GM19452 (cell line): ENCODE results near the gene EGF.
"Not testable (repeated sequence)": the region's sequence is repeated elsewhere in the genome, so short reads cannot be mapped to it uniquely, and the experiment has no call there.

Experiments used
- ATAC-seq: cut with Tn5 transposase; IDR thresholded peaks from one replicate; pipeline ENCODE4 v1.9.1; 2021; ENCODE audit not compliant: unreplicated experiment

The EGF gene

DNA sequence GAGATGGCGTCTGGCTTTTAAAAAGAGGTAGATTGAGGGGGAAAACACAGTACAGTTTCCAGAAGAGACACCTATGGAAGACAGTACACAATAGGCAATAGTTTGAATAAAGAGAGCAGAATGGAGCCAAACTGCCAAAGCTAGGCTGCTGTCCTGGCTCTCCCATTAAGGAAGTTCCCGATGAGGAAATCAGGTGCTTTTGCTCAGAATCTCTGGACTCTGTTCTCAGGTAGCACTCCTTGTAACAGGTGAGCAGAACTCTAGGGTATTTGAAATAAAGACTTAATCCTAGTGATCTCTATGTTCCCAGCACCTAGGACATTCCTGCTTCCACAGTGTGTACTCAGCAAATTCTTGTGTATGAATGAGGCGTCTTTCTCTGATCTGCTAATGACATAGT lies 1.6 kb downstream of the EGF start:
- no peak for ATAC-seq

DNA sequence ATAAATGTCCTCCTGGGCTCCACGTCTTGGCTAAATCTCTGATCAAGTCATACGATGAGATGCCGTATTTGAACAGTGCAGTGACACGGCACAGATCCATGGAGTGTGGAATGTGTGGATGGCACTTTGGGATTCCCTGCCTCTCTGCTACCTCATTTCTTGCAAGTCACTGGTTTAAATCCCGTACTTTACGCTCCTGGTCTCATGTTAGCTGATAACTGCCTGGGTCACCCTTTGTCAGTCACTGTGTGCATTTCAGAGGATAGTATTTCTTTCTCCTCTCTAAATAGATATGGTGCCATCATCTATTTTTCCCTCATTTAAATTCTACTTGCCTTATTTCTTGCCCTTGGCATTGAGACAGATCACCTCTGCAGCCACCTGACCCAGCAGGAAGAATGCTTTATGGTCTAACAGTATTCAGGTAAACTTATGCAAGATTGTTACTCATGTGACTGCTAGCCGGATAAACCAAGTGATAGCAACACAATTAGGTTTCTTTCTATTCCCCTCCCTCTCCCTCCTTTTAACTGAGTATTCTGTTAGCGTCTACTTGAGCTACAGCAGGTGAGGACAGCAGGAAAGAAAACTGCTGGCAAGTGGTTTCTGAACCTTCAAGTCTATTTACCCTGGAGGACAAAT lies 2.8 kb downstream of the EGF start:
- ATAC-seq, result no peak

DNA sequence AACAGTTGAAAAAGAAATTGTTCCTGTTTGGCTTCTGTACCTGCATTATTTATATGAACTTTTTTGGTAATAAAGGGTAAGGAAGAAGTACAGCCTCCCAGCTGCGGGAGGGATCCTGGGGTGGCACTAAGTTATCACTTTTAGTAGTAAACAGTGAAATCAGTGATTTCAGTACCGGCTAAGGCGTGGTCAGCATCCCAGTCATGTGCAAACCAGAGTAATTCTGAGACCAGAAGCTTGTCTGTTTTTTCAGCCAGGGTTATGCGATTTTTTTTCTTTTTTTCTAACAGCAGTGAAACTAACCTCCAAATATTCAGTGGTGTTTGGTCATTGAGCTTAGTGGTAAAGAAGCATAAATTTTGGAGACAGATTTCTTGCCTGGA lies 3.3 kb downstream of the EGF start:
- no peak for ATAC-seq

DNA sequence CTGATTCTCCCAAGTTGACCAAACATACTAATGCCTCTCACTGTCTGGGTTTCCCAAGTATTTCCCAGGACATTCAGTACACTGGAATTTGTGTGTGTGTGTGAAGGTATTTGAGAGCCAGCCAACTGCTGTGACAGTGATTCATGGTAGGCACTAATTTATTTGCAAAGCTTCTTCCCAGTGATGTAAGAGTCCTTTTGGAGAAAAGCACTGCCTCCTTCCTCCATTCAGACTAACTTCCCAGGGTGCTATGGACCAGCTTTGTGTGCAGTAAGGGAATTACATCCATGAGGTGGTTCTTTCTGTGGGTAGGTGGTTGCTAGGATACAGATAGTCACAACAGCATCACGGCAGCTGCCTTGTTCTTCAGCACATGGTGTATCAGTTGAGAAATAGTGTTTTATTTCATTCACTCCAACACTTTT lies 8.7 kb downstream of the EGF start:
- no peak for ATAC-seq

DNA sequence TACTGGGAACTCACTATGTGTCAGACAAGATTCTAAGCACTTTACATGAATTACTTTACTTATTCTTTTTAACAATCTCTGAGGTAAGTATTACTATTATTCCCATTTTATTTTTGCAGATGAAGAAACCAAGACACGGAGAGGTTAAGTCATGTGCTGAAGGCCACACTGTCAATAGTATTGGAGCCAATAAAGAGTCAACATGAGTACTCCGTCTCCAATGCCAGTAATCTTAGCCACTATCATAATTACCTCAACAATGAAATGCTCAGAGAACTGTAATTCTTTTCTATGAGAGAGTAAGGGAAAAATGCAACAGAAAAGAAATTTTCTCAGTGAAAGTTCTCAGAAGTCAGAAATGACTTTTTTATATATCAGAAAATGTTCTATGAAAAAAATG lies 12.7 kb downstream of the EGF start:
- ATAC-seq, result no peak

DNA sequence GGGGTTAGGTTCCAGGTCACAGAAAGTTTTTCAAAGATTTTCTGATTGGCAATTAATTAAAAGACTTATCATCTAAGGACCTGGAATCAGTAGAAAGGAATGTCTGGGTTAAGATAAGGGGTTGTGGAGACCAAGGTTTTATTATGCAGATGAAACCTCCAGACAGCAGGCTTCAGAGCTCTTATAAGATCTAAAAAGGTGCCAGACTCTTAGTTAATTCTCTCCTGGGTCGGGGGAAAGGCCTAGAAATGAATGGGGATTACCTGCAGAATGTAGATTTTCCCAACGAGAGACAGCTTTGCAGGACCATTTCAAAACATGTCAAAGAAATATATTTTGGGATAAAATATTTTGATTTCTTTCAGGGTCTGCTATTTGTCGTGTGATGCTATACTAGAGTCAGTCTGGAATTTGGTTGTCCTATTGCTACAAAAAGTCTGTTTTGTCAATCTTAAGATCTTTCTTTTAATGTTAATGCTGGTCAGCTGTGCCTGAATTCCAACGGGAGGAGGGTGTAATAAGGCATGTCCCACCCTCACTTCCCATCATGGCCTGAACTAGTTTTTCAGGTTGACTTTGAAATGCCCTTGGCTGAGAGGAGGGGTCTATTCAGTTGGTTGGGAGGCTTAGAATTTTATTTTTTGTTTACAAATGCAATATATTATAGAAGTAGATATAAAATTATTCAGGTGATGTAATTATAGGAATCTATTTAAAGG lies 15.8 kb downstream of the EGF start:
- ATAC-seq, result no peak

DNA sequence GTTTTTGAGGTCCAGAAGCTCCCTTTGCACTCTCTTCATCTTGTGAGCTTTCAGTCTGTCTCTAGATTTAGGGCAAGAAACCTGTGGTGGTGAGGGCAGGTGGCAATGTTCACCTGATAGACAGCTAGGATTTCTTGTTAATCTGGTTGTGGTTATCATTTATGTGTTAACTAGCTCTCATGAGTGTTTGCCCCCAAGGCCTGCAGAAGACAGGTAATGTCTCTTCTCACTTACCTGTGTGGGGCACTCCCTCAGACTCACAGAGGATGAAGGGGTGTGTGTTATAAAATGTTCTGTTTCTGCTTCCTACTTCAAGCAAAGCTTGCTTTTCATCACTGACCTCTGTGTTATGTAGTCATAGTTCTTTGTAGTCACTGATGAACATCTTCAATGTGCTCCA lies 17.8 kb downstream of the EGF start:
- ATAC-seq, result no peak

DNA sequence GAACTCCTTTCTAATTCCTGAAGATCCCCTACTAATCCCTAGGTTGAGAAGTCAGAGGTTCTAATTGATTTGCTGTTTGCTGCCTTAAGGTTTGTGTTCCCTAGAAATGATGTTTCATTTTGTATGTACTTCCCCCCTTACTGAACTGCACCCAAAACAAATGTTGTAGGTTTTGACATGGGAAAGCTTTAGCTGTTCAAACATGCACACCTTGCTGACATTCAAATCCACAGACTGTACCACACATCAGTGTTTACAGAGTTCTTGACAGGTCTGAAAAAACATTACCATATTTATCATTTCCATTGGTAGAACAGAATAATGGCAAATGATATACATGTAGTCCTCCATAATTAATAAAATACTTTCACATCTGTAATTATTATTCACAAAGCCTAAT lies 18.2 kb downstream of the EGF start:
- ATAC-seq, result no peak

DNA sequence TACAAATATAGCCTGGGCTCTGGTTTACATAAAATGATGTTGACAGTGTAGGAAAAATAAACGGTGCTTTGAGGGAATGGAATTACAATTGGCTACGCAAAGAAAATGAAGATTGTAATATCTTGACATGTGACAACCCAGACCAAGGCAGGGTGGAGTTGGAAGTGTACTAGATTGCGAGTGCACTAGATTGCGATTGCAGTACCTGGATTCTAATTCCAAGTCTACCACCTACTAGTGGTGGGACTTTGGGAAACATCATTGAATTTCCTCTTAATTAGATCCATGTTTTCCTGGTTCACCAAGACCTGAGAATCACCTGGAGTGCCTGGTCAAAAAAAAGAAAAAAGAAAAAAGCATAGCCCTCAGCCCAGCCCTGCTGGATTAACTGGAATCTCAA lies 18.6 kb downstream of the EGF start:
- no peak for ATAC-seq

DNA sequence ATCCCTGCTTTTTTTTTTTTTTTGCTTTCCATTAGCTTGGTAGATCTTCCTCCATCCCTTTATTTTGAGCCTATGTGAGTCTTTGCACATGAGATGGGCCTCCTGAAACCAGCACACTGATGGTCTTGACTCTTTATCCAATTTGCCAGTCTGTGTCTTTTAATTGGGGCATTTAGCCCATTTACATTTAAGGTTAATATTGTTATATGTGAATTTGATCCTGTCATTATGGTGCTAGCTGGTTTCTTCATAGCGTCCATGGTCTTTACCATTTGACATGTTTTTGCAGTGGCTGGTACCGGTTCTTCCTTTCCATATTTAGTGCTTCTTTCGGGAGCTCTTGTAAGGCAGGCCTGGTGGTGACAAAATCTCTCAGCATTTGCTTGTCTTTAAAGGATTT lies 24.7 kb downstream of the EGF start:
- not testable (repeated sequence) for ATAC-seq

DNA sequence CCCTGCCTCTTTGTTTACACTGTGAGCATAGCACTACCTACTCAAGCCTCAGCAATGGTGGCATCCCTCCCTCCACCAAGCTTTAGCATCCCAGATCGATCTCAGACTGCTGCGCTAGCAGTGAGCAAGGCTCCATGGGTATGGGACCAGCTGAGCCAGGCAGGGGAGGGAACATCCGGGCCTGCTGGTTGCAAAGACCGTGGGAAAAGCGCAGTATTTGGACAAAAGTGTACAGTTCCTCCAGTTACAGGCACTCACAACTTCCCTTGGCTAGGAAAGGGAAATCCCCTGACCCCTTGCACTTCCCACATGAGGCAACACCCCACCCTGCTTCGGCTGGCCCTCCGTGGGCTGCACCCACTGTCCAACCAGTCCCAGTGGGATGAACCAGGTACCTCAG lies 26.5 kb downstream of the EGF start:
- ATAC-seq, result no peak

DNA sequence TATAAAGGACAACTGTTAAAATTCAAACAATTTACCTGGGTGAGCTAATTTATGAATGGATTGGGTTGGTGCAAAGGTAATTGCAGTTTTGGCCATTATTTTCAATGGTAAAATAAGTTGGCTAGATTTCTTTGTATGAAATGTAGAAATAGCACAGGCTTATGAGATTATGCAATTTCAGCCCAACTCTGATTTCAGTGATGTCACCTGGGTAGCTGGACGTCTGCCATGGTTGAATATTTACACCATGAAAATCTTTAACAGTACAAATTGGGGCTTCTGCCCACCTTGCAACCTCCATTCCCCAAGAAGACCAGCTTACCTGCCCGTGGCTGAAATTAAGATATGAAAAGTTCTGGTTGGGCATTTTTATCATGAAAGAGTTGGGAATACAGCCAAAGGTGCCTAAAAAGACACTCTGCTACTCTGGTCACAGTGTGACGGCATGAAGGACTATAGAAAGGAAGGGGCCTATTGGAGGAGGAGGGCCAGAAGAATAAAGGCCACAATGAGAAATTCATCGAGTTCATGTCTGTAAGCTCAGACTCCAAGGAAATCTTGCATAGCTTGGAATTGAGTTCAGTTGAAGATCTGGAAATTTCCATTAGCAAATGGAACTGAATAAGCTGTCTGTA lies 29.7 kb downstream of the EGF start:
- no peak for ATAC-seq

DNA sequence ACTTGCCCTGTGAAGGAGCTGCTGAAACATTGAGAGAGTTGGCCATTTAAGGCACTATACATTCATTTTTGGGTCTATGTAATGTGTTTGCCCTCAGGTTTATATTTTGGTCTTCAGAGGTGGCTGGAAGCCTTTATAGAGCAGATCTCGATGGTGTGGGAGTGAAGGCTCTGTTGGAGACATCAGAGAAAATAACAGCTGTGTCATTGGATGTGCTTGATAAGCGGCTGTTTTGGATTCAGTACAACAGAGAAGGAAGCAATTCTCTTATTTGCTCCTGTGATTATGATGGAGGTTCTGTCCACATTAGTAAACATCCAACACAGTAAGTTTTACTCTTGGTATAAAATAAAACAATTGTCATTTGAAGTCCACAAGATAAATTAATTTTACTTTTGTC lies 31.1 kb downstream of the EGF start:
- ATAC-seq, result no peak

DNA sequence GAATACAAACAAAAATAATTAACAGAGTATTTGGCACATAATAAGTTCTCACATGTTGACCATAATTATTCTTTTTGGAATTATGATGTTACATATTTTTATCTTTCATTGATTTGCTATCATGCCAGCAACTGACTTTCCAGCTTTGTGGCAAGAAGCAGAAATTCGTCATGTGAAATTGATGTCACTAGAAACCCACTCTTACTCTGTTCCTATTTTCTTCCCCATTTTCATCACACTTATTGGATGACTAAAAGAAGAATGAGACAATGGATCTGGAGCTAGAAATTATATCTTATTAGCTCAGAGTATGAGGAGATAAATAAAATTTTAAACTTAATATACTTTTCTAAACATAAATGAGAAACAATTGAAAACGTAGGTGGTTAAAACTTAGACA lies 31.9 kb downstream of the EGF start:
- ATAC-seq, result no peak

DNA sequence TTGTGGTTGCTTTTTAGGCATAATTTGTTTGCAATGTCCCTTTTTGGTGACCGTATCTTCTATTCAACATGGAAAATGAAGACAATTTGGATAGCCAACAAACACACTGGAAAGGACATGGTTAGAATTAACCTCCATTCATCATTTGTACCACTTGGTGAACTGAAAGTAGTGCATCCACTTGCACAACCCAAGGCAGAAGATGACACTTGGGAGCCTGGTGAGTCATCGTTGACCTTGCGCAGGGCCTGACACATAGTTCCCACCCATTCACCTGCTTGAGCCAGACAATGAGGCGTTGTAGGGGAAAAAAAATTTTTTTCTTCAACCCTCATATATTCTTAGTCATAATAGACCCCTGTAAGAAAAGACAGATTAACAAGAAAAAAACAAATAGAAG lies 32.4 kb downstream of the EGF start:
- ATAC-seq, result no peak

DNA sequence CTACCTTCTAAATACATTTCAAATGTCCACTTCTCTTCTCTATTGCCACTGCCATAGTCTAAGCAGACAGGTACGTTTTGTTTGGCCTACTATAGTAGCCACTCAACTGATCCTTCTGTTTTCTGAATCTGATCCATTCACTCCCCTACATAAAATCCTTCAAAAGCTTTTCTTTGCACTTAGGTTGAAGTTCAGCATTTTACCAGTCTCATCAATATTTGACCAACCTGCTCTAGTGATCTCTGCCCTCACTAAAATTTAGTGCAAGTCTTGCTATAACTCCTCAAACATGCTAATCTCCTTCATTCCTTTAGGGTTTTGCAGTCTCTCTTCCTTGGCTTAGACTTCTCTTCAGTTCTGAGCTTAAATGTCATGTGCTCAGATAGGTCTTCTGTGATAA lies 33.4 kb downstream of the EGF start:
- ATAC-seq, result no peak

DNA sequence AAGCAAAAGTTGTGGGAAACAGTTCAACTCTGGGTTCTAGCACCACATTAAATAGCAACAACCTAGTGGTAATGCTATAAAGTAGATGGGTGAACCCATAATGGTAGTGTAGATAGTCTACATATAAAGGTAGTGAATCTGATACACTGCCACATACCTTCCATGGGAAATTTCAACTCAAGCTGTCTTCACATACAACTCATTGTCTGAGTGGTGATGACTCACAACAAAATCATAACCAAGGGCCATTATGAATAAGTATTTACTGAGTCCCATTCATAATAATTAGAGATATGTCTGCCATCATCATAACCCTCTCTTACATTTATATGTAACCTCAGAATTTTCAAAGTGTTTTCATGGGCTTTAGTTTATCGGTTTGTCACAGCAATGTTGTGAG lies 34.8 kb downstream of the EGF start:
- no peak for ATAC-seq

DNA sequence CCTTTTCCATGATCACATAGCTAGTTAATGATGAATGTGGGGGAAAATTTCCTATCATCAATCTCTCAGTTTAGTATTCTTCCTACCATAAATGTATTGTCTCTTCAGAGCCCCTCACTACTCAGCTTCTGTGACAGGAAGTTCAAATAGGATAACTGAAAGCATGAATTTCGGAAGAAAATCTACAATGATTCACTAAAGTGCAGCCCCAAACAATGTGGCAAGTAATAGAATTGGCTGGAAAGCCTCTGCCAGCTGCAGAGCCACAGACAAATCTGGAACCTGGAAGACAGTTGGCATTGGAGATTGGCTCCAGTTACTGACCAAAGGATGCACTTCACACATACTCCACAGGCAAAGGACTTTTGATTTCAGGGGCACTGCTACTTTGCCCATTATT lies 35.2 kb downstream of the EGF start:
- ATAC-seq, result no peak

DNA sequence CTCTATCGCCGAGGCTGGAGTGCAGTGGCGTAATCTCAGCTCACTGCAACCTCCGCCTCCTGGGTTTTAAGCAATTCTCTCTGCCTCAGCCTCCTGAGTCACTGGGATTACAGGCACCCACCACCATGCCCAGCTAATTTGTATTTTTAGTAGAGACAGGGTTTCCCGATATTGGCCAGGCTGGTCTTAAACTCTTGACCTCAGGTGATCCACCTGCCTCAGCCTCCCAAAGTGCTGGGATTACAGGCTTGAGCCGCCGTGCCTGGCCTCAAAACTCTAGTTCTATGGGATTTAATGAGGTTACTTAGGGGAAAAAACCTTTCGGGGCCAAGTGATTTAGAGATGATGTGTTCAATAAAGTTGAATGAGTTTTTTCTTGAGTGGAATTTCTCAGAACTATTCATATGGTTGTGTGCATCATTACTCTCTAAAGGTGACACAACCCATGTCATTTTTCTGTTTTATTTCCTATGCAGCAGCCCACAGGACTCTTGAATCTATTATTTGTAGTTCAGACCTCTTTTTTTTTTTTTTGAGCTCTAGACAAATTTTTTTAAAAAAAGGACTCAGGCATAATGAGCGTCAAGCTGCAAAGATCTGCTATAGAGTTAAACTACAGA lies 36.5 kb downstream of the EGF start:
- ATAC-seq, result not testable (repeated sequence)

DNA sequence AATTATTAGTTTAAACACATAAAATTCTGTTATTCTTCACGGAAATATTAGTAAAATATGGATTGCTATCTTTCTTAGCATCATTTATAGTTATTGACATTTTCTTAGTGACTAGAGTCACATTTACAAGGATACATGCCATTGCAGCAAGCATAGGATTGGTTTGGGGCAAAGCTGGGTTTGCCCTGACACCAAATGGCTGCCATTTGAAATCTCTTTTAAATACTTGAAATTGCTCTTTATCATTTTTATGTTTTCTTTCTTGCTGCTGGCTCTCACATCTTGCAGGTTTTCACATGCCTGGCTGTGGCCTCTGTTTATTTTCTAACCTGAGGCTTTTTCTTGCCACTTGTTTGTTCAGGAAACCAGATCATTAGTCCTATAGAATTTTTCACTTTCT lies 39.9 kb downstream of the EGF start:
- no peak for ATAC-seq

DNA sequence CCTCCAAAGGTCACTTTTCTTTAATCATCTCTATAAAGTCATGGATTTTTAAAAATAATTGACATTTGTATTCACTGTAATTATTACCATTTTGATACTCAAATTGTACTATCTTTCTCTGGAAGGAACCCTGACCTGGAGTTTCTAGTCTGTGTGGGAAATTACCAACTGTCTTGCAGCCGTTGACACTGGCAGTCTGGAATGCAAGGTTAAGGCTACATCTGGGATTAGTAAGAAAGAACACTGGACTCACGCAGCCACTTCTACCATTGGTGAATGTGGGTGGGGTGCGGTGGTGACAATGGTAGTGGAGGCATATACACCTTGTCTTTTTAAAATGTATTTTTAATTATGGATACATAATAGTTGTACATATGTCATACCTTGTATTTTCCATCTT lies 40.9 kb downstream of the EGF start:
- ATAC-seq, result no peak

DNA sequence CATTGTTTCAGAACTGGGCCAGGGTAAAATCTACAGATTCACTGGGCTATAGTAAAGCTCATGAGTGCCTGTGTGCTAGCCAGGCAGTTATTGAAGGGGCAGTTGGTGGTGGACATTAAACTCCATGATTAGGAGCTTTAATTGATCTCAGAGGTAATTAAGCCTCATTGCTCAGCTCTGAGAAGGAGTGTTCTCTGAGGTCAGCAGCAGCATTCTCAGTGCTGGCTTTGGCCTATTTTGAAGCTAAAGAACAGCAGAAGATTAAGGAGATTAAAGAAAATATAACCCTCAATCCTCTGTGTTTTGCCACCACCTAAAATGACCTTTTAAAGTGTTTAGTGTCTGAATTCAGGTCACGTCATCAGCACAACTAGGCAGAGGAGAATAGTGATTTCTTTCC lies 42.5 kb downstream of the EGF start:
- no peak for ATAC-seq
